Transverse colon (tissue), 3 donors: Measurements from ENCODE around the gene JAGN1.

Experiments used
- POLR2A ChIP-seq: fragments of 450-650 bp; IDR thresholded peaks from one replicate; pipeline ENCODE4 v1.6.1; 2016; ENCODE audit warnings: antibody characterized with exemption, mild to moderate bottlenecking, moderate library complexity
- TF ChIP-seq, protein P1 (sequence below), 5 experiments: fragments of 200-600 bp in 3 of 5; fragments of 450-650 bp in 2 of 5; sonication (generic) in 3 of 5; IDR thresholded peaks; 1 replicate in 2 of 5; 2 replicates in 3 of 5; pipeline ENCODE4 v1.5.1; 2016 to 2017; ENCODE audit warnings: antibody characterized with exemption in 5 of 5, inconsistent platforms in 3 of 5, mild to moderate bottlenecking in 2 of 5, moderate library complexity in 1 of 5

DNA sequence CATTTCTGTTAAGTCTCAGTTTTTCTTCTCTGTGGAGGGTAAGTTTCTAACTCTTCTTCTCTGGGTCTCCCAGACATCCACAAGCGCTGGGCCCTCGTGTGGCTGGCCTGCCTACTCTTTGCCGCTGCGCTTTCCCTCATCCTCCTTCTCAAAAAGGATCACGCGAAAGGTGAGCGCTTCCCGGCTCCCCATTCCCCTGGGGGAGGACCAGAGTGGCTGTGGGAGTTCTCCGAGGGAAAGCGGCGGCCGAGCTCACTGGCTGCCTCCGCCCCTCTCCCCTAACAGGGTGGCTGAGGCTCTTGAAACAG, 42.1 kb downstream of the JAGN1 start:
- no peak for TF ChIP-seq POLR2A
- TF ChIP-seq, protein P1, sequence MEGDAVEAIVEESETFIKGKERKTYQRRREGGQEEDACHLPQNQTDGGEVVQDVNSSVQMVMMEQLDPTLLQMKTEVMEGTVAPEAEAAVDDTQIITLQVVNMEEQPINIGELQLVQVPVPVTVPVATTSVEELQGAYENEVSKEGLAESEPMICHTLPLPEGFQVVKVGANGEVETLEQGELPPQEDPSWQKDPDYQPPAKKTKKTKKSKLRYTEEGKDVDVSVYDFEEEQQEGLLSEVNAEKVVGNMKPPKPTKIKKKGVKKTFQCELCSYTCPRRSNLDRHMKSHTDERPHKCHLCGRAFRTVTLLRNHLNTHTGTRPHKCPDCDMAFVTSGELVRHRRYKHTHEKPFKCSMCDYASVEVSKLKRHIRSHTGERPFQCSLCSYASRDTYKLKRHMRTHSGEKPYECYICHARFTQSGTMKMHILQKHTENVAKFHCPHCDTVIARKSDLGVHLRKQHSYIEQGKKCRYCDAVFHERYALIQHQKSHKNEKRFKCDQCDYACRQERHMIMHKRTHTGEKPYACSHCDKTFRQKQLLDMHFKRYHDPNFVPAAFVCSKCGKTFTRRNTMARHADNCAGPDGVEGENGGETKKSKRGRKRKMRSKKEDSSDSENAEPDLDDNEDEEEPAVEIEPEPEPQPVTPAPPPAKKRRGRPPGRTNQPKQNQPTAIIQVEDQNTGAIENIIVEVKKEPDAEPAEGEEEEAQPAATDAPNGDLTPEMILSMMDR (IDR thresholded peaks at IDR 0.05), result no peak
